Spleen (tissue), 11 donors: ENCODE measurements around the gene NFIB. TPM values are rescaled to one million over a fixed set of nuclear protein-coding genes. Genes with fewer than 3 reads are reported as not detected.

Experiments used
- DNase-seq: peaks from one replicate; pipeline ENCODE4 v3.0.0-alpha.2; 2020
- H3K27ac ChIP-seq, 8 donors: fragments of 200-600 bp; sonication (generic) in 7 of 8; 1 replicate in 4 of 8; 2 replicates in 4 of 8; pipeline versions ENCODE4 v1.5.0 to v1.8.0; 2016 to 2021; ENCODE audit warnings: inconsistent platforms in 4 of 8, mild to moderate bottlenecking in 4 of 8, moderate library complexity in 1 of 8
- H3K27me3 ChIP-seq, 7 donors: fragments of 200-600 bp; sonication (generic) in 6 of 7; replicated peaks in 1 of 7; 1 replicate in 4 of 7; 2 replicates in 3 of 7; pipeline versions ENCODE4 v1.5.0 to v1.8.0; 2016 to 2021; ENCODE audit warnings: inconsistent platforms in 3 of 7, mild to moderate bottlenecking in 1 of 7
- H3K36me3 ChIP-seq, 6 donors: fragments of 200-600 bp; sonication (generic) in 5 of 6; 1 replicate in 4 of 6; 2 replicates in 2 of 6; pipeline versions ENCODE4 v1.5.0 to v1.8.0; 2016 to 2021; ENCODE audit warnings: inconsistent platforms in 2 of 6
- H3K4me1 ChIP-seq, 6 donors: fragments of 200-600 bp; sonication (generic) in 5 of 6; 1 replicate in 3 of 6; 2 replicates in 3 of 6; pipeline versions ENCODE4 v1.5.0 to v1.8.0; 2016 to 2021; ENCODE audit warnings: inconsistent platforms in 3 of 6
- H3K4me3 ChIP-seq, 8 donors: fragments of 200-600 bp; sonication (generic) in 7 of 8; 1 replicate in 4 of 8; 2 replicates in 4 of 8; pipeline versions ENCODE4 v1.5.0 to v1.8.0; 2016 to 2021; ENCODE audit warnings: inconsistent platforms in 4 of 8, mild to moderate bottlenecking in 4 of 8, moderate library complexity in 2 of 8
- H3K9me3 ChIP-seq, 8 donors: fragments of 200-600 bp; sonication (generic) in 7 of 8; 1 replicate in 4 of 8; 2 replicates in 4 of 8; pipeline versions ENCODE4 v1.5.0 to v1.8.0; 2016 to 2021; ENCODE audit warnings: inconsistent platforms in 4 of 8
- CTCF ChIP-seq, 11 experiments: fragments of 200-600 bp in 7 of 11; fragments of 450-650 bp in 4 of 11; sonication (generic) in 4 of 11; IDR thresholded peaks in 8 of 11; conservative IDR thresholded peaks in 3 of 11; 1 replicate in 7 of 11; 2 replicates in 4 of 11; pipeline versions ENCODE4 v1.4.0 to v1.8.0; 2016 to 2021; ENCODE audit warnings: antibody characterized with exemption in 11 of 11, inconsistent platforms in 4 of 11, mild to moderate bottlenecking in 1 of 11
- POLR2A ChIP-seq, 3 donors: fragments of 450-650 bp; IDR thresholded peaks; one replicate each; pipeline ENCODE4 v1.5.1; 2017; ENCODE audit warnings: antibody characterized with exemption in 3 of 3, mild to moderate bottlenecking in 1 of 3
- POLR2AphosphoS5 ChIP-seq, 3 donors: sonication (generic); formaldehyde crosslinking; IDR thresholded peaks; one replicate each; pipeline ENCODE4 v1.5.1; 2017; ENCODE audit warnings: antibody characterized with exemption in 3 of 3
- WGBS, 5 donors: extraction: QIAGEN DNeasy Blood & Tissue Kit in 3 of 5; methylation state at CpG; one replicate each; pipeline versions ENCODE4 v1.1.5 to v1.1.7; 2013 to 2018; 5-methylcytosine and 5-hydroxymethylcytosine counted together
- intact Hi-C: fragments of 100-400 bp; cut with DNase I; formaldehyde crosslinking; loops from one replicate; pipeline ENCODE4 v1.15.0; 2023; ENCODE audit warnings: low total_unique reads
- polyA plus RNA-seq, 3 donors: library from polyadenylated mRNA; stranded (reverse); fragments of 200-250 nt; gene quantifications; one replicate each; pipeline ENCODE4 v1.2.1, GENCODE V29; 2013
- total RNA-seq, 7 donors: library from RNA; depleted of rRNA in 3 of 7; stranded (reverse); fragments of >200 nt in 3 of 7; fragmentation: NEBNext Ultra II Directional in 4 of 7; extraction: Animal tissue kit (Norgen Biotek cat#: 25700) in 4 of 7; gene quantifications; one replicate each; pipeline versions ENCODE4 v1.1.0 to v1.2.1, GENCODE V29; 2016 to 2021
- donor health status: healthy with polysubstance abuse.
- donor health status: DM: no; HTN: no; CAD: no; lungs with moderate emphysema.
- donor health status: DM: no; HTN: no; CAD: no.
- donor health status: Bipolar disorder and iron deficiency.
- donor health status: healthy.
- donor health status: DM: no; HTN: no; CAD: no.
- donor health status: DM: yes; HTN: yes; CAD: no.

Gene NFIB
- total and polyA plus RNA-seq, 10 donors: 3.6 to 96.8 (median 48.4) TPM

DNA sequence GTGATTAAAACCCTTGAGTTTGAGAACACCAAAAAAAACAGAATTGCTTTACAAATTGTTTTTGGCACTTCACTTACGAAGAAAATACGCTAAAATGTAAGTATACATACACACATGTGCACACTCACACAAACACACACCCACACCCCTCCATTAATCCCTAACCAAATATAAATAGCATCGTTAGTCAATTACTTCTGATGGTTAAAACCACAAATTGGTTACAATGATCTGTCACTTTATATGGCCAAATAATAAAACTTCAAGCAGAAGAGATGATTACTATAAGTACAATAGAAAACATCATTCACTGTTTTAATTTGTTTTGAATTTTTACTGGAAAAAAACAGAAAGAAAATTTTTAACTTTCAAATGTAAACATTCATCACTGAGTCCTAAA is 103.5 kb downstream of the NFIB start:
- no peak overlapping the region for H3K27ac ChIP-seq
- no peaks in the 10 kb centered on the region for H3K9me3 ChIP-seq
- no peak overlapping the region for H3K4me3 ChIP-seq
- WGBS, 5 donors: 68 to 86% (median 79%) methylated on average over 3 of the region's 3 CpGs
- no peak for DNase-seq
- TF ChIP-seq POLR2A (IDR thresholded peaks at IDR 0.05): no peak
- TF ChIP-seq CTCF (IDR thresholded peaks at IDR 0.05 in 8 of 11, conservative IDR thresholded peaks at IDR 0.05 in 3 of 11): no peak
- no peaks in the 10 kb centered on the region for H3K27me3 ChIP-seq
- H3K36me3 ChIP-seq: no peaks in the 10 kb centered on the region
- intact Hi-C loops: no loop called here
- no peaks in the 10 kb centered on the region for H3K4me1 ChIP-seq

- H3K27me3 ChIP-seq: no peaks in the 10 kb centered on the region
- no peak overlapping the region for H3K27ac ChIP-seq
- intact Hi-C loops: no loop called here
- no peak for DNase-seq
- H3K4me1 ChIP-seq: no peaks in the 10 kb centered on the region
- WGBS, 5 donors: 67 to 78% (median 73%) methylated on average over 8 of the region's 8 CpGs
- no peaks in the 10 kb centered on the region for H3K36me3 ChIP-seq
- TF ChIP-seq POLR2AphosphoS5 (IDR thresholded peaks at IDR 0.05) (no peak), CTCF (IDR thresholded peaks at IDR 0.05 in 8 of 11, conservative IDR thresholded peaks at IDR 0.05 in 3 of 11) (no peak)
- no peak overlapping the region for H3K4me3 ChIP-seq
- H3K9me3 ChIP-seq: no peaks in the 10 kb centered on the region
Measured at GRCh38 chr9:14209399-14210345, 104.3 kb downstream of the NFIB start.

DNA sequence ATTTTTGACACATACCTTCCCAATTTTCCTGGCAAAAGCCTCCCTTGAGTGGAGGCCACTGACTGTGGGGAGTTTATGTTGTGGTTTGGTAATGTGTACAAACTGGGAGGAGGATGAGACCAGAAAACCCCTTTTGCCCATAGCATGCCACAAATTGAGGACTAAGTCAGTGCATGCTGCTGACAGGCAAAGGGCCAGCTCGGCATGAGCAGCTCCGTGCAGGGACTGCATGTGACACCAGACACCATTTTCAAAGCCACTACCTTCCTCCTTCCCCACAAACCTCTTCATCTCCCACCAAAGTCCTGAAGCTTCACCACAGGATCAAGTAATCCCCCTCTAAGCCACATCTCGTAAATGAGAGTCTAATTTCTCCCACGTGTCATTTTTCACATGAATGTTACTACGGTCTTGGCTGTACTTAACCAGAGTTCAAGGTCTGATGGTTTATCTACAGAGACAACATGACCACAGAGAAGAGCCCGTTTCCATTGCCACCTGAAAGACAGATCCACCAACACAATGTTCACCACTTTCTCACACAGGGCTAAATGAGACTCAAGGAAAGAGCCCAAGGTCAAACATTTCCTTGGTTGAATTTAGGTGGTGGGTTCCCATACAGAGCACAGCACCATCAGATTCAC is 106.5 kb downstream of the NFIB start:
- intact Hi-C loops: no loop called here
- TF ChIP-seq CTCF (IDR thresholded peaks at IDR 0.05 in 8 of 11, conservative IDR thresholded peaks at IDR 0.05 in 3 of 11) (no peak), POLR2AphosphoS5 (IDR thresholded peaks at IDR 0.05) (no peak), POLR2A (IDR thresholded peaks at IDR 0.05) (no peak)
- WGBS, 5 donors: 61 to 71% (median 64%) methylated on average over 6 of the region's 6 CpGs

GRCh38 chr9:14205463-14205862 is 108.5 kb downstream of the NFIB start:
- TF ChIP-seq CTCF (IDR thresholded peaks at IDR 0.05 in 8 of 11, conservative IDR thresholded peaks at IDR 0.05 in 3 of 11) (no peak), POLR2AphosphoS5 (IDR thresholded peaks at IDR 0.05) (no peak), POLR2A (IDR thresholded peaks at IDR 0.05) (no peak)
- DNase-seq: no peak
- intact Hi-C loops: no loop called here
- H3K36me3 ChIP-seq: no peaks in the 10 kb centered on the region
- peaks cover 0 to 9% (median 0%) of the 10 kb centered on the region in 6 donors for H3K4me1 ChIP-seq
- no peak overlapping the region for H3K4me3 ChIP-seq
- H3K9me3 ChIP-seq: no peaks in the 10 kb centered on the region
- 90 to 100% (median 93%) methylated on average over 1 of the region's 1 CpG for WGBS, 5 donors
- H3K27ac ChIP-seq: no peak overlapping the region
- H3K27me3 ChIP-seq: no peaks in the 10 kb centered on the region

More for the DNA sequence above, 106.5 kb downstream of the NFIB start:
- H3K9me3 ChIP-seq: no peaks in the 10 kb centered on the region
- H3K4me1 ChIP-seq: peaks cover 0 to 8% (median 0%) of the 10 kb centered on the region in 6 donors
- H3K27me3 ChIP-seq: no peaks in the 10 kb centered on the region
- no peak overlapping the region for H3K27ac ChIP-seq
- no peaks in the 10 kb centered on the region for H3K36me3 ChIP-seq
- no peak for DNase-seq
- H3K4me3 ChIP-seq: no peak overlapping the region
